ENCODE measurements around the gene AKR1B1. TPM values are rescaled to one million over a fixed set of nuclear protein-coding genes. Genes with fewer than 3 reads are reported as not detected.

The AKR1B1 gene
- total RNA-seq, 1 experiment from 2014 or later = 166 TPM

DNA sequence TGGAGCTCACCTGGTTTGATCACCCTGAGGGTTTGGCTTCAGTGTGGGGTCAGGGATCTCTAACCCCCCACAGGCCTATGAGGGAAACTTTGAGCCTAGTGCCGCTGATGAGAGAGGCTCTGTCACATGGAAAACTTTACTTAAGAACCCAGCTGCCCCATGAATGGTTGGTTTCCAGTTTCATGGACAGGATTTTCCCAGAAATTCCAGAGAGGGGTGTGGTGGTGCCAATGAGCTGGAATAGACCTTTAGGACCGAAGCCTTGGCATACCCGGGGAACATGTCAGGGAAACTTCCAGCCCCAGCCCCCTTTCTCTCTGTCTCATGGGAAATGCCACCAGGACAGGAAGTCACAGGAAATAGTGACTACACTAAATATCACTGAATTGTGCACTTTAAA lies 36.9 kb downstream of the AKR1B1 start:
- Histone ChIP-seq H3K4ac (ENCODE audit: low read depth, low read length) (no peak overlapping the region), H3K23ac (ENCODE audit: insufficient read length, low read depth, low read length) (no peak overlapping the region), H3K4me2 (ENCODE audit: insufficient read depth, insufficient read length, low read length) (no peak overlapping the region), H2BK15ac (ENCODE audit: low read depth, low read length) (no peak overlapping the region), H3K79me2 (ENCODE audit: insufficient read depth, low read length) (no peaks in the 10 kb centered on the region), H3K9me3 (ENCODE audit: control insufficient read depth, low read depth, low read length) (no peaks in the 10 kb centered on the region), H3K14ac (ENCODE audit: insufficient read depth, low read length) (no peak overlapping the region), H2BK5ac (ENCODE audit: insufficient read length, low read length) (no peak overlapping the region), H2BK20ac (ENCODE audit: low read depth, low read length, poor library complexity, severe bottlenecking) (no peak overlapping the region), H3K23me2 (ENCODE audit: insufficient read length, low read depth, low read length, poor library complexity, severe bottlenecking) (no peaks in the 10 kb centered on the region), H4K91ac (ENCODE audit: insufficient read length, low read depth, low read length) (no peak overlapping the region), H2BK120ac (ENCODE audit: low read depth, low read length, poor library complexity, severe bottlenecking) (no peak overlapping the region), H3K18ac (ENCODE audit: insufficient read length, low read depth, low read length) (no peak overlapping the region), H2AFZ (ENCODE audit: low read length) (no peak overlapping the region), H3K27ac (ENCODE audit: insufficient read length, low read depth, low read length) (no peak overlapping the region), H4K20me1 (ENCODE audit: control insufficient read depth, insufficient read depth, insufficient read length) (no peaks in the 10 kb centered on the region), H2BK12ac (ENCODE audit: insufficient read length, low read depth, low read length) (no peak overlapping the region), H3K27me3 (ENCODE audit: insufficient read depth, low read length) (no peaks in the 10 kb centered on the region), H4K5ac (ENCODE audit: insufficient read length, low read depth, low read length) (no peak overlapping the region), H3T11ph (ENCODE audit: low read length) (no peak overlapping the region), H3K79me1 (ENCODE audit: insufficient read depth, low read depth, low read length, poor library complexity, severe bottlenecking) (no peaks in the 10 kb centered on the region), H4K8ac (replicated peaks; ENCODE audit: insufficient read length, low read depth, low read length) (no peak overlapping the region), H3K56ac (ENCODE audit: insufficient read length, low read depth, low read length) (no peak overlapping the region), H3K9ac (ENCODE audit: extremely low read depth, insufficient read length, low read length) (no peak overlapping the region), H3K4me1 (ENCODE audit: insufficient read depth, low read length) (no peaks in the 10 kb centered on the region), H2AK5ac (ENCODE audit: insufficient read length, low read length) (no peak overlapping the region)
- H3K4me3 Mint-ChIP-seq = no peak overlapping the region
- peaks cover 5% of the 10 kb centered on the region for H3K27me3 Mint-ChIP-seq (ENCODE audit: low read depth)
- no peak overlapping the region for H3K27ac Mint-ChIP-seq
- DNase-seq = no peak
- no peaks in the 10 kb centered on the region for H3K36me3 Mint-ChIP-seq (ENCODE audit: insufficient read depth in 1 of 3, low read depth in 3 of 3)
- TF ChIP-seq, protein P1, sequence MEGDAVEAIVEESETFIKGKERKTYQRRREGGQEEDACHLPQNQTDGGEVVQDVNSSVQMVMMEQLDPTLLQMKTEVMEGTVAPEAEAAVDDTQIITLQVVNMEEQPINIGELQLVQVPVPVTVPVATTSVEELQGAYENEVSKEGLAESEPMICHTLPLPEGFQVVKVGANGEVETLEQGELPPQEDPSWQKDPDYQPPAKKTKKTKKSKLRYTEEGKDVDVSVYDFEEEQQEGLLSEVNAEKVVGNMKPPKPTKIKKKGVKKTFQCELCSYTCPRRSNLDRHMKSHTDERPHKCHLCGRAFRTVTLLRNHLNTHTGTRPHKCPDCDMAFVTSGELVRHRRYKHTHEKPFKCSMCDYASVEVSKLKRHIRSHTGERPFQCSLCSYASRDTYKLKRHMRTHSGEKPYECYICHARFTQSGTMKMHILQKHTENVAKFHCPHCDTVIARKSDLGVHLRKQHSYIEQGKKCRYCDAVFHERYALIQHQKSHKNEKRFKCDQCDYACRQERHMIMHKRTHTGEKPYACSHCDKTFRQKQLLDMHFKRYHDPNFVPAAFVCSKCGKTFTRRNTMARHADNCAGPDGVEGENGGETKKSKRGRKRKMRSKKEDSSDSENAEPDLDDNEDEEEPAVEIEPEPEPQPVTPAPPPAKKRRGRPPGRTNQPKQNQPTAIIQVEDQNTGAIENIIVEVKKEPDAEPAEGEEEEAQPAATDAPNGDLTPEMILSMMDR (conservative IDR thresholded peaks at IDR 0.05) = no peak
- no CpG with 5 or more reads among the region's 3 CpGs for WGBS (ENCODE audit: extremely low coverage, insufficient read length, low lambda C conversion rate)
- peaks cover 8 to 11% of the 10 kb centered on the region in 2 experiments; a peak in 3 of 4 replicates for H3K4me1 Mint-ChIP-seq
- H3K9me3 Mint-ChIP-seq = no peaks in the 10 kb centered on the region

Data from H9 (cell line).